Muscle layer of colon (tissue), 2 donors: ENCODE data around the gene FLOT1.
"Not testable (repeated sequence)": the region's sequence is repeated elsewhere in the genome, so short reads cannot be mapped to it uniquely, and the experiment has no call there.

Source experiments
- H3K27ac ChIP-seq: one replicate; pipeline ENCODE4 v1.7.0; 2013; ENCODE audit warnings: low read depth, mild to moderate bottlenecking, low read length, moderate library complexity
- H3K27me3 ChIP-seq, 2 donors: one replicate each; pipeline ENCODE4 v1.7.0; 2013; ENCODE audit warnings: low read length in 2 of 2, mild to moderate bottlenecking in 2 of 2; ENCODE audit not compliant: insufficient read depth in 2 of 2, control insufficient read depth in 1 of 2
- H3K36me3 ChIP-seq: one replicate; pipeline ENCODE4 v1.7.0; 2013; ENCODE audit warnings: mild to moderate bottlenecking, low read length; ENCODE audit not compliant: insufficient read depth
- H3K4me1 ChIP-seq: one replicate; pipeline ENCODE4 v1.7.0; 2013; ENCODE audit warnings: mild to moderate bottlenecking, low read length; ENCODE audit not compliant: insufficient read depth
- H3K4me3 ChIP-seq, 2 donors: one replicate each; pipeline ENCODE4 v1.7.0; 2013; ENCODE audit warnings: low read length in 2 of 2, low read depth in 1 of 2, mild to moderate bottlenecking in 1 of 2, moderate library complexity in 1 of 2
- H3K9ac ChIP-seq: one replicate; pipeline ENCODE4 v1.7.0; 2013; ENCODE audit warnings: low read length
- H3K9me3 ChIP-seq: one replicate; pipeline ENCODE4 v1.7.0; 2013; ENCODE audit warnings: mild to moderate bottlenecking, low read length
- donor health status: abdominal sarcoma.
- donor health status: Adenocarcinoma of cecum.

The FLOT1 gene

DNA sequence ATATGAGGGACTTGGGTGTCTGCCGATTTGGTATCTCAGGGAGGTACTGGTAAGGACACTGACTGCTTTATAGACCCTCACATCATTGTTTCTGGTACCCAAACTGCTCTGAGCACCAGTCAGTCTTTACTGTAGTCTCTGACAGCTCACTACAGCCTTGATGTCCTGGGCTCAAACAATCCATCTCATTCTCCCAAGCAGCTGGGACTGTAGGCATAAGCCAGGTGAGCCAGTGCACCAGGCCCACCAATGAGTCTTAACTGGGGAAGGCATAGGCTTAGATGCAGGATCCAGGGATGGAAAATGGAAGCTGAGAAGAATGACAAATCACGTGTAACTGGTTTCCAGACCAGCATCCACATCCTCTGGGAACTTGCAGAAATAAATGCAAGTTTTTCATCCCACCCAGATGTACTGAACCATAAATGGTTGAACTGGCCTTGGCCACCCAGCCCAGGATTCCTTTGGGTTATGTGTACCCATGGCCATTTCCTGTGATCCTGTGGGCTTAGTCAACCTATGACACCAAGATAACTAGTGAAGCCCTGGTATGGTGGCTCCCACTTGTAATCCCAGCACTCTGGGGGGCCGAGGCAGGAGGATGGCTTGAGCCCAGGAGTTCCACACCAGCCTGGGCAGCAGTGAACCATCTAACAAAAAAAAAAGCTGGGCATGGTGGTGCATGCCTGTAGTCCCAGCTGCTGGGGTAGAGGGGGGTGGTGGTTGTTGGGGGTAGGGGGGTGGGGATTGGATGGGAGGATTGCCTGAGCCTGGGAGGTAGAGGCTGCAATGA is 16.6 kb downstream of the FLOT1 start:
- H3K4me3 ChIP-seq, result no peak overlapping the region

DNA sequence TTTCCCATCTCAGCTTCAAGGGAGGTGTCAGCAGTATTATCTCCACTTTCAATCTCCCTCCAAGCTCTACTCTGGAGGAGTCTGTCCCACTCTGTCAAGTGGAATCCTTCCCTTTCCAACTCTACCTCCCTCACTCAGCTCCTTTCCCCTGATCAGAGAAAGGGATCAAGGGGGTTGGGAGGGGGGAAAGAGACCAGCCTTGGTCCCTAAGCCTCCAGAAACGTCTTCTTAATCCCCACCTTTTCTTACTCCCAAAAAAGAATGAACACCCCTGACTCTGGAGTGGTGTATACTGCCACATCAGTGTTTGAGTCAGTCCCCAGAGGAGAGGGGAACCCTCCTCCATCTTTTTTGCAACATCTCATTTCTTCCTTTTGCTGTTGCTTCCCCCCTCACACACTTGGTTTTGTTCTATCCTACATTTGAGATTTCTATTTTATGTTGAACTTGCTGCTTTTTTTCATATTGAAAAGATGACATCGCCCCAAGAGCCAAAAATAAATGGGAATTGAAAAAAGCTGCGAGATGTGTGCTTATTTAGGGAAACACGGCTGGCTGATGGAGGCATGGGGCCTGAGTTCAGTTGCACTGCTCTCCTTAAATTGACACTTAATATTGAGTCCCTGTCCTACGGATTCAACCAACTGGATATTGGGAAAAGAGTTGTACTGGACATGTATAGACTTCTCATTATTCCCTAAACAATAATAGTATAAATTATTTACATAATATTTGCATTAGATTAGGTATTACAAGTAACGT is 17.4 kb downstream of the FLOT1 start:
- H3K36me3 ChIP-seq, result peaks cover 61% of the 10 kb centered on the region
- H3K9ac ChIP-seq, result no peak overlapping the region

More for the DNA sequence above, 16.6 kb downstream of the FLOT1 start:
- Histone ChIP-seq H3K36me3 (peaks cover 70% of the 10 kb centered on the region), H3K9me3 (no peaks in the 10 kb centered on the region), H3K27ac (no peak overlapping the region), H3K4me1 (peaks cover 21% of the 10 kb centered on the region), H3K27me3 (no peaks in the 10 kb centered on the region), H3K9ac (no peak overlapping the region)

GRCh38 chr6:30723843-30724741 is 18.4 kb downstream of the FLOT1 start:
- Histone ChIP-seq H3K4me1 (peaks cover 23% of the 10 kb centered on the region), H3K36me3 (peaks cover 51% of the 10 kb centered on the region)
- not testable (repeated sequence) for H3K27ac ChIP-seq, H3K4me3 ChIP-seq, H3K9ac ChIP-seq, H3K27me3 ChIP-seq, H3K9me3 ChIP-seq

More for the DNA sequence above, 17.4 kb downstream of the FLOT1 start:
- H3K27me3 ChIP-seq, result no peaks in the 10 kb centered on the region
- H3K4me1 ChIP-seq, result peaks cover 15% of the 10 kb centered on the region
- no peak overlapping the region for H3K27ac ChIP-seq
- H3K9me3 ChIP-seq, result no peaks in the 10 kb centered on the region
- no peak overlapping the region for H3K4me3 ChIP-seq

- H3K27me3 ChIP-seq, H3K27ac ChIP-seq, H3K9me3 ChIP-seq, H3K9ac ChIP-seq, H3K4me3 ChIP-seq: not testable (repeated sequence)
- Histone ChIP-seq H3K36me3 (peaks cover 51% of the 10 kb centered on the region), H3K4me1 (peaks cover 25% of the 10 kb centered on the region)
Observed at GRCh38 chr6:30723159-30723842, 19.2 kb downstream of the FLOT1 start.

- Histone ChIP-seq H3K27ac (peak overlapping the region; percentile 97), H3K9ac (no peak overlapping the region), H3K4me1 (peaks cover 25% of the 10 kb centered on the region), H3K4me3 (peak overlapping the region in 1 of 2 donors; percentile 84), H3K36me3 (peaks cover 44% of the 10 kb centered on the region), H3K27me3 (no peaks in the 10 kb centered on the region), H3K9me3 (no peaks in the 10 kb centered on the region)
Observed at GRCh38 chr6:30722280-30723112, 20.0 kb downstream of the FLOT1 start.

DNA sequence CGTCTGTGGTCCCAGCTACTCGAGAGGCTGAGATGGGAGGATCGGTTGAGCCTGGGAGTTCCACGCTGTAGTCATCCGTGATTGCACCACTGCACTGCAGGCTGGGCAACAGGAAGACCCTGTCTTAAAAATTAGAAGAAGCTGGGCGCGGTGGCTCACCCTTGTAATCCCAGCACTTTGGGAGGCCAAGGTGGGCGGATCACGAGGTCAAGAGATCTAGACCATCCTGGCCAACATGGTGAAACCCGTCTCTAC is 20.5 kb downstream of the FLOT1 start:
- H3K4me3 ChIP-seq, result peak overlapping the region; percentile 78 to 84
- peaks cover 25% of the 10 kb centered on the region for H3K4me1 ChIP-seq
- H3K9me3 ChIP-seq, H3K27me3 ChIP-seq: not testable (repeated sequence)
- H3K36me3 ChIP-seq, result peaks cover 38% of the 10 kb centered on the region
- H3K9ac ChIP-seq, result peak overlapping the region; percentile 61
- peak overlapping the region; percentile 97 for H3K27ac ChIP-seq

DNA sequence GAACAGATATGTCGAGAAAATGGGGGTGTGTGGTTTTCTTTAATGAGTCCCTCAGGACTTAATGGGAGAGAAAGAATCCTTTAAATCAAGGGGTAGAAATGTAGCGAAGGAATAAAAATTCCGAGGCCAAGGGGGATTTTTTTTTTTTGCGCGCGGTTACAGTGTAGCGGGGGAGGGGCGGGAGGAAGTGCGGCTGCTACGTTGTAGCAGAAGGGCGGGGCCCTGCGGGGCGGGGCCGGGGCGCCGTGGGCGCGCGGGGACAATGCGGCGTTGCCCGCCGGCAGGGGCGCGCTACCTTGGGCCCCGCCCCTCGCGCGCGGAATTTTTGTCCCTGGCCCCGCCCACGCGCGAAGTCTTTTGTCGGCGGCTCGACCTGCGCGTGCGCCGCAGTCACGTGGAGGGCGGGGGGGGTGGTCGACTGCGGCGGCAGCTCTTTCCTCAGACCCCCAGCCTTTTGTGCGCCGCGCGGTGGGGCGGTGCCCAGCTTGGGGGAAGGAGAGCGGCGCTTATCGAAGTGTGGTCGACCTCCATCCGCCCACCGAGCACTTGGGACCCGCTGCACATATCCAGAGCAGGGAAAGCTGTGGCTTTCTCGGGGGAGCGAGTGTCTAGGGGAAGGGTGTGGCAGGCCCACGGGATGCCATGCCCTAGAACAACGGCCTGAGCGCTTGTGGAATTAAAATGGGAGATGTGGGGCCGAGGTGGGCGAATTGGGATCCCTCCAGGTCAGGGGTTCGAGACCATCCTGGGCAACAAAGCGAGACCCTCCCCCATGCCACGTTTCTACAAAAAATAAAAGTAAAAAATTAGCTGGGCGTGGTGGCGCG is 21.1 kb downstream of the FLOT1 start:
- peak overlapping the region; percentile 97 for H3K27ac ChIP-seq
- H3K9ac ChIP-seq, result peak overlapping the region; percentile 98
- H3K36me3 ChIP-seq, result peaks cover 33% of the 10 kb centered on the region
- H3K4me3 ChIP-seq, result peak overlapping the region; percentile 80 to 96
- peaks cover 28% of the 10 kb centered on the region for H3K4me1 ChIP-seq
- H3K9me3 ChIP-seq, result no peaks in the 10 kb centered on the region
- H3K27me3 ChIP-seq, result no peaks in the 10 kb centered on the region

GRCh38 chr6:30720738-30721197 is 21.7 kb downstream of the FLOT1 start:
- Histone ChIP-seq H3K27me3 (no peaks in the 10 kb centered on the region), H3K36me3 (peaks cover 29% of the 10 kb centered on the region), H3K9me3 (no peaks in the 10 kb centered on the region), H3K27ac (peak overlapping the region; percentile 81), H3K9ac (peak overlapping the region; percentile 98), H3K4me3 (peak overlapping the region; percentile 80 to 96), H3K4me1 (peaks cover 26% of the 10 kb centered on the region)

- peak within 1 kb of the TSS; percentile 81 for H3K27ac ChIP-seq
- peak within 1 kb of the TSS; percentile 98 for H3K9ac ChIP-seq
- H3K9me3 ChIP-seq, result no peaks in the 10 kb centered on the region
- H3K4me1 ChIP-seq, result peaks cover 24% of the 10 kb centered on the region
- H3K36me3 ChIP-seq, result peaks cover 23% of the 10 kb centered on the region
- no peaks in the 10 kb centered on the region for H3K27me3 ChIP-seq
- peak within 1 kb of the TSS; percentile 80 to 96 for H3K4me3 ChIP-seq
Observed at GRCh38 chr6:30719791-30720737, 22.4 kb downstream of the FLOT1 start, which contains the start of gene TUBB. TSS of gene TUBB (plus strand) at chr6:30720352. CDS start at chr6:30720507, 155 bp downstream.
